ENCODE results near the gene ATF7. TPM values are rescaled to one million over a fixed set of nuclear protein-coding genes. Genes with fewer than 3 reads are reported as not detected.
"Not testable (repeated sequence)": the region's sequence is repeated elsewhere in the genome, so short reads cannot be mapped to it uniquely, and the experiment has no call there.

The ATF7 gene
- polyA plus RNA-seq, 1 donor = 54.4 TPM

DNA sequence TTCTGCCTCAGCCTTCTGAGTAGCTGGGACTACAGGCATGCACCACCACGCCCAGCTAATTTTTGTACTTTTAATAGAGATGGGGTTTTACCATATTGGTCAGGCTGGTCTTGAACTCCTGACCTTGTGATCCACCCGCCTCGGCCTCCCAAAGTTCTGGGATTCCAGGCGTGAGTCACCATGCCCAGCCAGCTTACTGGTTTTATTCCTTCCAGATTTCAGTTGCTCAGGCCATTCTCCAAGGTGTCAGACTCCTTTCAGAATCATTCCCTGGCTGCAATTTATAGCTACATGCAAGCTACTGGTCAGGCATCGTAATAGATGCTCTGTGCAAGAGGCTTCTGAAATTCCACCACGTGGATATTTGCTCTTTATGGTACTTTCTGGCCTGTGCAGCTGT lies 144.7 kb downstream of the ATF7 start:
- not testable (repeated sequence) for DNase-seq

- DNase-seq = no peak
These were observed 145.4 kb downstream of the ATF7 start for GRCh38 chr12:53480491-53481442.

GRCh38 chr12:53479331-53479730 lies 146.9 kb downstream of the ATF7 start:
- no peak for DNase-seq

- DNase-seq = no peak
These were observed 147.3 kb downstream of the ATF7 start for GRCh38 chr12:53478865-53479264.

DNA sequence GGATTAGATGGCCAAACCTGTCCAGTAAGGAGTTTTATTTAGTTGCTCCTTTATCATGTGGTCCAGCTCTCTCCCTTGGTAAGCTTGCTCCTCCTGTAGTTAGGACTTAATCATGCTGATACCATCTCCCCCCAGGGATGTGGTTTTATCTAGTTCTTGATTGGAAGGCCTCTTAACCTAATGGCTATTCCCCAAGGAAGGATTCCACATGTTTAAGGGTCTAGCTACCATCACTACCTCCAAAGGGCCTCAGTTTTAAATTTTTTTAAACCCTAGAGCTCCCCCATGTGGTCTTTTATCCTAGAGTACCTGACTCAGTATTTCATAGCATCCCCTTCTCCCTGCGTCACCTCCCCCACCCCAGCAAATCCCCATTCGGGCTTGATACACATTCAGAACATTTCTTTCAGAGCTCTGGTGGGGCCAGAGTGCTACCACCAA lies 149.4 kb downstream of the ATF7 start:
- no peak for DNase-seq

DNA sequence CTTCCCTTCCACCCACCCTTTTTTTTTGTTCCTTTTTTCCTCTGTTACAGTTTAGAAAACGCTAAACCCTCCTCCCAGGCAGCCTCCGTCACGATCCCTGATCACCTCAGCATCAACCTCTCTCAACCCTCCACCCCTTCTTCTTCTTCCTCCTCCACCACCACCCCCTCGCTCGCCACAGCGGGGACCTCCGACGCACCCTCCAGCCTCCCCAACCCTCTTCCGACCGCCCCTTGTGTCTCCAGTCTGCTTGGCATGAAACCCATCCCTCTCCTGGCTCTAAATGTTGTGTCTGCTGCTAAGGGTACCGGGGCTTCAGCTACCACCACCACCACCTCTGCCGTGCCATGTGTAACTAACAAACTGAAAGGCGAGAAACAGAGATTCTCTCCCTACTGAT lies 151.4 kb downstream of the ATF7 start:
- no peak for DNase-seq

DNA sequence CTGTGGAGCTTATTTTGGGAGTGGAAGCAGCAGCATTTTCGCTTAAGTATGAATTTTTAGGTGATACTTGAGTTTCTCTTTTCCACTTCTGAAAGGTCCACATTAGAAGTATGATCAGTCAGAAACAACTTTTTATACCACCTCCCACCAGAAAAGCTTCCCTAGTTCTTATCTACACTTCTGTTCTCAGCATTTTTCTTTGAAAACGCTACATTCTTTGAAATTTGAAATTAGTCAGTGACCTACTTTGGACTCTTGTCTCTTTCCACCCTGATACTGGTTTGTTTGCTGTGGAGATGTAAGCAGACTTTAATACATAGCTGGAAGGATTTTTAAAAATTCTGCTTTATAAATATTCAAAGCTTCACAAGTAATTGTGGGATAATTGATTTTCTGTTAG lies 152.1 kb downstream of the ATF7 start:
- no peak for DNase-seq

DNA sequence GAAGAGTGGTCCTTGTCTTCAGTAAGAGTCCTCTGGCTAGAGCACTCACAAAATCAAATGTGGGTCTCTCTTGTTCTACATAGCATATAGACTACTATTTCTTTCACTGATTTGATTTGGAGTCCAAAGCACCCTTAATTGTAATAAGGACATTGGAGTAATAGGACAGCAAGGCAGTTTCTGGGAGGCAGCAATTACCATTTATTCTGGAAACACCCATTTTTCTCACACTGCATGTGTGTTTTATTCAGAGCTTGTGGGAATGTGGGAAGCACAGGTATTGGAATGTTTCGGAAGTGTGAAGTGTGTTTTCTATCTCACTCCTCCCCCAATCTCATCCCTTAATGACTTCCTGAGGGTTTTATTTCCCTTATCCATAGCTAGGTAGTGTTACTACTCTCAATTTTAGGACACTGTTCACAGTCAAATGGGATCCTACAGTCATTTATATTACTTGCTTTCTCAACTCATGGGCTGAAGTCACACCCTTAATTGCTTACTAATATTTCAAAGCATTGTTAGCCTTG lies 154.1 kb downstream of the ATF7 start:
- DNase-seq = no peak

DNA sequence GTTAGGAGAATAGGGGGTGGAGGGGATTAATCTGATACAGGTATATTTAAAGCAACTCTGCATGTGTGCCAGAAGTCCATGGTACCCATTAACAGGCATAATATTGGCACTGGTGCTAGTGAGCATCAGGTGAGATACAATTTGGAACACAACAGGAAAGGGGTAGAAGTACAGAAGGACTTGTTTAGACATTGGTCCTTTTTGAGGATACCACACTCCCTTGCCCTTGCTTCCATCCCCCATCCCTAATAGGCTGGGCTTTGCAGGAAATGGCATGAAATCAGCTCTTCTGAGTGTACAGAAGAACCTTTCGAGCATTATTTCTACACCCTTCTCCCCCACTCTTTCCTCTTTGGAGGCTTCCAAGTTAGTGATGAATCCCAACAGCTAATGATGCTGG lies 157.9 kb downstream of the ATF7 start:
- no peak for DNase-seq

- DNase-seq = no peak
These were observed 158.3 kb downstream of the ATF7 start for GRCh38 chr12:53467880-53468279.

DNA sequence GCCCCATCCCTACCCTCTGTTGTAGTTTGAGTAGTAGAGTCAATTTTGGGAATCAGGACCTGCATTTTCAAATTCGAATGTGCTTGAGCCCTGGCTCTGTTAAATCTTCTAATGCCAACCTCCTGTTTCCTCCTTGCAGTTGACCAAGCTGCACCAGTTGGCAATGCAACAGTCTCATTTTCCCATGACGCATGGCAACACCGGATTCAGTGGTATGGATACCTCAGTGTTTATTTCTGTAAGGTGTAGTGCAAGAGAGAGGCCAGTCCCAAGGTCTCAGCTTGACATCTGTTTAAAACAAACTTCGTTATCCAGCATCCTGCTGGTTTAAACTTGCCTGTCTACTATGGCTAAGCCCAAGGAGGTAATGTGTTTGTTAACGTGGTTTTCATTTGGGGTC lies 159.1 kb downstream of the ATF7 start:
- DNase-seq = no peak

GRCh38 chr12:53466640-53467039 lies 159.5 kb downstream of the ATF7 start:
- no peak for DNase-seq

- DNase-seq = no peak
These were observed 160.5 kb downstream of the ATF7 start for GRCh38 chr12:53465679-53466078.

DNA sequence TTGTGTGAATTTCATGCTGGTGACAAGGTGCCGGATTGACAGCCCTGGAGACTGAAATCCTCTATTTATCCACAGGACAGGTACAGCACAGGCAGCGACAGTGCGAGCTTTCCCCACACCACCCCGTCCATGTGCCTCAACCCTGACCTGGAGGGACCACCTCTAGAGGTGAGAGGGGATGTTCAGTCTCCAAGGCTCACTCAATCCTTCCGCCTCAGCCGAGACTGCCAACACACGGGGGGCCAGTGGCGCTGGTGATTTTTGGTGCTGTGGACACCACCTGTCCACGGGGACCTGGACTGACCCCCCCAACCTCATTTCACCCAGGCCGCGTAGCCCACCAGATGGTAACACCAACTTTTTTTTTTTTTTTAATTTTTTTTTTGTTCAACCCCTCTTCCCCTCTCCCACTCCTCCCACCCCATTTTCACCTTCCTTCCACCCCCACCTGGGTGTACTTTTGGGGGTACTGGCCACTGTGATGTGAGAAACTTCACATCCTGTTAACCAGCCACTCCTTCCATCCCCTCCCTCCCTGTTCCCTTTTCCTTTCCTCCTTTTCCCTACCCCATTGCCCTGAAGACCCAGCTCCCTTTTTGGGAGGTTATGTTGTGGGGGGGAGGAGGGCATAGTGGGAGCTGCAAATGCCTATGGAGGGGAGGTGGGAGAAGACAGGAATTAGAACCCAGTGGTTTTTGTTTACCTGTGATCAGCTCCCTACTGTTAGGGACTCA lies 161.3 kb downstream of the ATF7 start:
- DNase-seq = no peak

GRCh38 chr12:53463802-53464560 lies 162.2 kb downstream of the ATF7 start:
- no peak for DNase-seq

- DNase-seq = no peak
These were observed 163.2 kb downstream of the ATF7 start for GRCh38 chr12:53462935-53463334.

GRCh38 chr12:53461591-53461990 lies 164.6 kb downstream of the ATF7 start:
- no peak for DNase-seq

GRCh38 chr12:53461059-53461458 lies 165.1 kb downstream of the ATF7 start:
- DNase-seq = no peak

- no peak for DNase-seq
These were observed 167.1 kb downstream of the ATF7 start for GRCh38 chr12:53459097-53459496.

Data from hindlimb muscle (tissue), 1 donor.